Activated CD4-positive, CD25-positive, alpha-beta regulatory T cell (primary cell): ENCODE data around the gene MAU2.
"Not testable (repeated sequence)": the region's sequence is repeated elsewhere in the genome, so short reads cannot be mapped to it uniquely, and the experiment has no call there.

Experiments
- DNase-seq, 4 experiments: peaks; one replicate each; lab custom pipeline; 2025; lab: John Stamatoyannopoulos, UW

The MAU2 gene

GRCh38 chr19:19382118-19382517 lies 61.5 kb downstream of the MAU2 start:
- no peak for DNase-seq

GRCh38 chr19:19384486-19384885 lies 63.9 kb downstream of the MAU2 start:
- no peak for DNase-seq

GRCh38 chr19:19385131-19385895 lies 64.7 kb downstream of the MAU2 start:
- DNase-seq: peak; percentile 98 to 99 (median 98)

DNA sequence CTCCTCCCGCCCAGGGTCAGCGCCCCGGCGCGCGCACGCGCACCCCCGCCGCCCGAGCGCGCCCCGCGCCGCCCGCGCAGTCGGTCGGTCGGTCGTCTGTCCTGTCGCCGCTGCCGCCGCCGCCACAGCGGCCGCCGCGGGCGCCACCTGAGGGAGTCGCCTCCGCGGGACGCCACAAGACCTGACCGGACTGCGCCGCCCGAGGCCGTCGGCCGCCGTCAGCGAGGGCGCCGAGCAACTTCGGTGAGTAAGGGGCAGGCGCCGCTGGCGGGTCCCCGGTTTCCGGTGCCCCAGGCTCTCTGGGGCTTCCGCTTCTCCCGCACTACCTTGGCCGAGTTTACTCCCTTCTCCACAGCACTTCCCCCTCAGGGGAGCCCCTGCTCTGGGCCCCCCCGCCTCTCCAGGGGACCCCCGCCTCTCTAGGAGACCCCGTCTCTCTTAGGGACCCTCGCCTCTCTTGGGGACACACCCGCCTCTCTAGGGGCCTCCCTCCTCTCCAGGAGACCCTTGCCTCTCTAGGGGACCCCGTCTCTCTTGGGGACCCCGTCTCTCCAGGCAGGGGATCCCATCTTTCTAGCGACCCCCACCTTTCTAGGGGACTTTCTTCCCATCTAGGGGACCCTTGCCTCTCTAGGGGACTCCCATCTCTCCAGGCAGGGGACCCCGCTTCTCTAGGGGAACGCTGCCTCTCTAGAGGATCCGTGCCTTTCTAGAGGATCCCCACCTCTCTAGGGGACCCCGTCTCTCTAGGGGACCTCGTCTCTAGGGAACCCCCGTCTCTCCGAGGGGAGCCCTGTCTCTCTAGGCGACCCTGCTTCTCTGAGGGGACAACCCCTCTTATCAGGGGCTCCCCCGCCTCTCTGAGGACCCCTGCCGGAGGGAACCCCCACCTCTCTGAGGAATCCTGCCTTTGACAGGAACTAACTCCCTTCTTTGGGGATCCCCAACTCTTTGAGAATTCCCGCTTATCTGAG lies 65.6 kb downstream of the MAU2 start:
- DNase-seq: peak; percentile 38 to 58 (median 50)

DNA sequence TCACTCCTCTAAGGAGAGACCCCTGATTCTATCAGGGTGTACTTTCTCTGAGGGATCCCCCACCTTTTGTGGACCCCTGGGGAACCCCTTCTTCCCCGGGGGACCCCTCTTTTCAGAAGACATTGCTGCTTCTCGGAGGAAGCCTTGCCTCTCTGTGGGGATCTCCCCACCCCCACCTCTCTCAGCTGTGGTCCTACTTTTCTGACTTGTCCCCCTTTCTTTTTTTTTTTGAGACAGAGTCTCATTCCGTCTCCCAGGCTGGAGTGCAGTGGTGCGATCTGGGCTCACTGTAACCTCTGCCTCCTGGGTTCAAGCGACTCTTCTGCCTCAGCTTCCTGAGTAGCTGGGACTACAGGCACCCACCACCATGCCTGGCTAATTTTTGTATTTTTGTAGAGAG lies 66.5 kb downstream of the MAU2 start:
- no peak for DNase-seq

GRCh38 chr19:19388568-19389555 lies 68.2 kb downstream of the MAU2 start:
- no peak for DNase-seq

GRCh38 chr19:19389683-19390082 lies 69.1 kb downstream of the MAU2 start:
- DNase-seq: not testable (repeated sequence)

GRCh38 chr19:19394333-19394732 lies 73.7 kb downstream of the MAU2 start:
- not testable (repeated sequence) for DNase-seq

- no peak for DNase-seq
Measured at GRCh38 chr19:19399733-19400433, 79.3 kb downstream of the MAU2 start.

DNA sequence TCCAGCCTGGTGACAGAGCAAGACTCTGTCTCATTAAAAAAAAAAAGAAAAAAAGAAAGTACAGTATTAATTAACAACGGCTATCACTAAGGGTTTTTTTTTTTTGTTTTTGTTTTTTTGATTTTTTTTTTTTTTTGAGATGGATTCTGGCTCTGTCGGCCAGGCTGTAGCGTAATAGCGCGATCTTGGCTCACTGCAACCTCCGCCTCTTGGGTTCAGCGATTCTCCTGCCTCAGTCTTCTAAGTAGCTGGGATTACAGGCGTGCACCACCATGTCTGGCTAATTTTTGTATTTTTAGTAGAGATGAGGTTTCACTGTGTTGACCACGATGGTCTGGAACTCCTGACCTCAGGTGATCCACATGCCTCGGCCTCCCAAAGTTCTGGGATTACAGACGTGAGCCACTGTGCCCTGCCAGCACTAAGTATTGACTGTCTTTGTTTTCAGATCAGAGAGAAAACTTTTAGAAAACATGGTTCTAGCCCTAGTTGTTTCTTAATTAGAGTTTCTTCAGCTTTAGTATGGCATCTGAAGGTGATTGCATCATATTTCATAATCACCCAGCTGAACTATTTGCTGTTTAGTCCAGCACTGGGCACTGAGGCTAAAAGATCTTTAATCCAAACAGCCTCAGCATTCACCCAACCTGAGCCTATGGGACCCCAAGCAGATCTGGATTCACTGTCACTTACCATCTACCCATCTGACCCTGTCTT lies 82.2 kb downstream of the MAU2 start:
- no peak for DNase-seq

DNA sequence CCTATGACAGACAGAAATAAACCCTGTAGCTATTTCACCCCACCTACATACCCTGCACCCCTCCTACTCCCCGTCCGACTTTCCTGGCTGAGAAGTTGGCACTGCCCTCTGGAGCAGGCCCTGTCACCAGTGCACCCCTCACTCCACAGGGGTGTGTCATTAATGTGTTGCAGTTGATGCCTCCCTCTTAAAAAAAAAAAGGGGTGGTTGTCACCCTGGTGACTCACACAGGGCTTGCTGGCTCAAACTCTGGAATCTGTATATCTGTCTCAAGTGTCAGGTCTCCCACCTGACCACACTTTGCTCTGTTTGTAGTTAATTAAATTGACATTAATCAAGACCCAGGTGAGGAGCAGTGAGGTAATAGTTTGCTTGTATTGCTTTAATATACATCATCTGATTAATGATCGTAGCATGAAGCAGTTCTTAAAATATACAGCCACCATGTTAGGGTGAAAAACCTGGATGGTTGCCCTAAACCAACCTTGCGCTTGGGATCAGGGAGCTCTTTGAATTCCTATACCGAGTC lies 82.8 kb downstream of the MAU2 start:
- no peak for DNase-seq

- peak; percentile 82 to 87 (median 86) for DNase-seq
Measured at GRCh38 chr19:19404879-19405860, 84.5 kb downstream of the MAU2 start, which contains the start of gene GATAD2A. TSS of gene GATAD2A (plus strand) at chr19:19405675. CDS start at chr19:19465346, 59,671 bp downstream.

DNA sequence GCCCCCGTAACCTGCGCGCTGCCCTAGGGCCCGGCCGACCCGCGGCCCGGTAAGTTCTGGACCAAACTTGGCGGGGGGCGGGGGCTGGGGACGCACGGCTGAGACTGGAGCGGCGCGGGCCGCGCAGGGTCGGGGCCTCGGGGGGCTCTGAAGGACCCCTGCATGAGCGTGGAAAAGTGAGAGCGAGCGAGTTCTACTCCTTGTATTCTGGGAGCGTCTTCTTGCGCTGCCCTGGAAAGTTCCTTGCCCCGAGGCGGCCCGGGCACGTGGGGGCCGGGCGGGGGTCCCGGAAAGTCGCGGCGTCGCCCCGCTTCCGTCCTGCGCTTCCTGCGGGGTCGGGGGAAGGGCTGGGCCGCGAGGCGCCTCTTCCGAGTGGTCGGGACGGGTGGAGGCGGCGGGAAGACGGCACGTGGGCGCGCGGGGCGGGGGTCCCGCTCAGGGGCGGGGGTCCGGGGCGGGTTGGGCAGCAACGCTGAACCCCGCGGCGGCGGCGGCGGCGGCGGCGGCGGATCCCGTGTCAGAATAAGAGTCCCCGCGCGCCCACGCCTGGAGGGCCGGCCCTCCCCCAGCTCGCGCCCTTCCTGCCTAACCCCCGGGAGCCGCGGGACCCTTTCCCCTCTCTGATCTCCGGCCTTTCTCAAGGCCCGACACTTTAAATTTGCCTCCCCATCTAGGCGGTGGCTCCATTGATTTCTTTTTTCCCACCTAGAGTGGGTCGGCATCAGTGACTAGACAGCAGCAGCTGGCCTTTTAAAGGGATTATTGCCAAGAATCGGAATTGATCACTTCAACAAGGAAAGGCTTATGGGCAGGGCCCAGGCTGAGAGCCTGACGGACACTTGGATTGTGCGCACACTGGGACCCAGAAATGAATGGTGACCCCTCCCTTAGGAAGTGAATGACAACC lies 85.6 kb downstream of the MAU2 start:
- peak; percentile 11 to 39 (median 23) for DNase-seq

DNA sequence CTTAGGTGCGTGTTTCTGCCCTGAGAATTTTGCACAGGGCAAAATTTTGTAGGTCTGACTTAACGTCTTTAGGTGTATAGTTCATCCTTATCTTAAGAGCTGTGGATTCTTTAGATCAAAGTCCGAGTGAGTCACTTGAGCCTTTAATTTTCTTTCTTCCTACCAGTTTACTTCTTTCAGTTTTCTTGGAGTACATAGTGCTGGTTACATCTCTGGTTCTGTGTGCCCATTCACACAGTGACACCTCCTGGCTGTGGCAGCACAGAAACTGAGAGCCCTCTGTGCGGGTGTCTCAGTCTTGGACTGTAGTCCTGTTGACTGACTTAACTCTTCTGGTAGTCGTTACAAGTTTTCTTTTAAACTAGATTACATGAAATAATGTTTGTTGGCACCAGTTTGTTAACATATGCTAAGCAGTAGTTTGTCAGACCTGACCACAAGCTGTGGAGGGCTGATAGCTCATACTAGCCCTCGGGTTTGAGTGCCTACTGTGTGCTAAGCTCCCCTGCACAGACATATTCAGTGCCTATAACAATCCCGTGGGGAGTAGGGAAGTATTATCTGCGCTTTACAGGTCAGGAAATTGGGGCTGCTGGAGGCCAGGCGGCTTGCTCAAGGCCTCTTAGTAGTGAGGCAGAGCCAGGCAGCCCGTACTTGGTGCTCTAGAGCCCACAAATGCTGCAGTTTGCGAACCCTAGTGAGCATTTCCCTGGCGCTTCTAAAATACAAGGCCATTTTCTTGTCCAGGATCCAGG lies 86.4 kb downstream of the MAU2 start:
- DNase-seq: peak in 3 of 4 experiments; percentile 5 to 13 (median 11)

GRCh38 chr19:19407633-19407930 lies 87.0 kb downstream of the MAU2 start:
- DNase-seq: no peak
